ENCODE results near the gene ALPK1. TPM values are rescaled to one million over a fixed set of nuclear protein-coding genes. Genes with fewer than 3 reads are reported as not detected.

Gene ALPK1
- total RNA-seq, 1 experiment from 2014 or later: 21.3 TPM

DNA sequence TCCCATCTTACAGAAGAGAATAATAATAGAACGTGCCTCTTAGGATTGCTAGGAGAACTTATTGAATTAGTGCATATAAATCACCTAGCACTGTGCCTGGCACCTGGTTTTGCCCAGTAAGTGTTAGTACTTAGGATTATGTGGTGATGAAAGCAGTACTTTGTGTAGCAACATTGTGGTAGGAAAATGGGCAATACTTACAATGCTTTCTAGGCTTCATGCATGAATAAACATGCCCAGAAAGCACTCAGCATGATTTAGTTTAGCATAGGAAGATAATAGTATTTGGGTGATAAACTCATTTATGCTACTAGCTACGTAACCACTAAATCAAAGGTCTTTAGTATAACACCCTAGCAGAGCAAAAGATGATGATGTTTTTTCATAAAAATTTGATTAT lies 113.2 kb downstream of the ALPK1 start:
- DNase-seq (ENCODE audit: low read depth, low spot score) (no peak), ATAC-seq (no peak)
- TF ChIP-seq ELF1 (IDR thresholded peaks at IDR 0.05; ENCODE audit: borderline replicate concordance, low read depth) (no peak), SIN3A (IDR thresholded peaks at IDR 0.05; ENCODE audit: low read depth) (no peak), ZFX (IDR thresholded peaks at IDR 0.05) (no peak), TCF7L2 (IDR thresholded peaks at IDR 0.05; ENCODE audit: borderline replicate concordance, extremely low read depth, insufficient read depth, insufficient read length) (no peak), CEBPB (IDR thresholded peaks at IDR 0.05; ENCODE audit: low read depth) (no peak), FOSL1 (IDR thresholded peaks at IDR 0.05; ENCODE audit: low read depth) (no peak), RAD21 (IDR thresholded peaks at IDR 0.05; ENCODE audit: low read depth) (no peak), POLR2AphosphoS5 (IDR thresholded peaks at IDR 0.05; ENCODE audit: low read depth, low read length) (no peak), EZH2phosphoT487 (IDR thresholded peaks at IDR 0.05; ENCODE audit: borderline replicate concordance) (no peak), SRF (IDR thresholded peaks at IDR 0.05; ENCODE audit: low read depth) (no peak), CBX3 (IDR thresholded peaks at IDR 0.05; ENCODE audit: low read depth) (no peak), YY1 (IDR thresholded peaks at IDR 0.05; ENCODE audit: extremely low read depth, insufficient replicate concordance, low read depth, low read length) (no peak), ZNF274 (IDR thresholded peaks at IDR 0.05; ENCODE audit: low read depth, low read length) (no peak)
- TF ChIP-seq, protein P1, sequence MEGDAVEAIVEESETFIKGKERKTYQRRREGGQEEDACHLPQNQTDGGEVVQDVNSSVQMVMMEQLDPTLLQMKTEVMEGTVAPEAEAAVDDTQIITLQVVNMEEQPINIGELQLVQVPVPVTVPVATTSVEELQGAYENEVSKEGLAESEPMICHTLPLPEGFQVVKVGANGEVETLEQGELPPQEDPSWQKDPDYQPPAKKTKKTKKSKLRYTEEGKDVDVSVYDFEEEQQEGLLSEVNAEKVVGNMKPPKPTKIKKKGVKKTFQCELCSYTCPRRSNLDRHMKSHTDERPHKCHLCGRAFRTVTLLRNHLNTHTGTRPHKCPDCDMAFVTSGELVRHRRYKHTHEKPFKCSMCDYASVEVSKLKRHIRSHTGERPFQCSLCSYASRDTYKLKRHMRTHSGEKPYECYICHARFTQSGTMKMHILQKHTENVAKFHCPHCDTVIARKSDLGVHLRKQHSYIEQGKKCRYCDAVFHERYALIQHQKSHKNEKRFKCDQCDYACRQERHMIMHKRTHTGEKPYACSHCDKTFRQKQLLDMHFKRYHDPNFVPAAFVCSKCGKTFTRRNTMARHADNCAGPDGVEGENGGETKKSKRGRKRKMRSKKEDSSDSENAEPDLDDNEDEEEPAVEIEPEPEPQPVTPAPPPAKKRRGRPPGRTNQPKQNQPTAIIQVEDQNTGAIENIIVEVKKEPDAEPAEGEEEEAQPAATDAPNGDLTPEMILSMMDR (IDR thresholded peaks at IDR 0.05 in 2 of 3, conservative IDR thresholded peaks at IDR 0.05 in 1 of 3; ENCODE audit: borderline replicate concordance in 1 of 3, insufficient read depth in 1 of 3, low read depth in 2 of 3, low read length in 2 of 3): no peak
- TF ChIP-seq, protein P2, sequence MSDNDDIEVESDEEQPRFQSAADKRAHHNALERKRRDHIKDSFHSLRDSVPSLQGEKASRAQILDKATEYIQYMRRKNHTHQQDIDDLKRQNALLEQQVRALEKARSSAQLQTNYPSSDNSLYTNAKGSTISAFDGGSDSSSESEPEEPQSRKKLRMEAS (IDR thresholded peaks at IDR 0.05): no peak
- TF ChIP-seq, protein P3, sequence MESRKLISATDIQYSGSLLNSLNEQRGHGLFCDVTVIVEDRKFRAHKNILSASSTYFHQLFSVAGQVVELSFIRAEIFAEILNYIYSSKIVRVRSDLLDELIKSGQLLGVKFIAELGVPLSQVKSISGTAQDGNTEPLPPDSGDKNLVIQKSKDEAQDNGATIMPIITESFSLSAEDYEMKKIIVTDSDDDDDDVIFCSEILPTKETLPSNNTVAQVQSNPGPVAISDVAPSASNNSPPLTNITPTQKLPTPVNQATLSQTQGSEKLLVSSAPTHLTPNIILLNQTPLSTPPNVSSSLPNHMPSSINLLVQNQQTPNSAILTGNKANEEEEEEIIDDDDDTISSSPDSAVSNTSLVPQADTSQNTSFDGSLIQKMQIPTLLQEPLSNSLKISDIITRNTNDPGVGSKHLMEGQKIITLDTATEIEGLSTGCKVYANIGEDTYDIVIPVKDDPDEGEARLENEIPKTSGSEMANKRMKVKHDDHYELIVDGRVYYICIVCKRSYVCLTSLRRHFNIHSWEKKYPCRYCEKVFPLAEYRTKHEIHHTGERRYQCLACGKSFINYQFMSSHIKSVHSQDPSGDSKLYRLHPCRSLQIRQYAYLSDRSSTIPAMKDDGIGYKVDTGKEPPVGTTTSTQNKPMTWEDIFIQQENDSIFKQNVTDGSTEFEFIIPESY (IDR thresholded peaks at IDR 0.05; ENCODE audit: extremely low read depth, insufficient replicate concordance, low read length): no peak
- Histone ChIP-seq H3K9me3 (ENCODE audit: control insufficient read depth in 1 of 2, insufficient read depth in 1 of 2, low read depth in 1 of 2, low read length in 2 of 2) (no peaks in the 10 kb centered on the region), H3K79me2 (ENCODE audit: insufficient read depth, low read length) (no peaks in the 10 kb centered on the region), H3K36me3 (ENCODE audit: control insufficient read depth in 1 of 2, insufficient read depth in 2 of 2, low read length in 2 of 2) (no peaks in the 10 kb centered on the region), H3K4me2 (ENCODE audit: low read length) (no peak overlapping the region), H3K27me3 (ENCODE audit: insufficient read depth, low read length) (no peaks in the 10 kb centered on the region), H3K9me2 (ENCODE audit: insufficient read depth) (no peaks in the 10 kb centered on the region), H3K27ac (ENCODE audit: low read depth, low read length) (no peak overlapping the region), H3K4me3 (replicated peaks in 1 of 2; ENCODE audit: low read depth in 1 of 2, low read length in 2 of 2) (no peak overlapping the region), H4K20me1 (ENCODE audit: insufficient read depth) (no peaks in the 10 kb centered on the region), H3K9ac (ENCODE audit: low read length) (no peak overlapping the region), H3K4me1 (ENCODE audit: control insufficient read depth in 1 of 2, insufficient read depth in 2 of 2, low read length in 2 of 2) (no peaks in the 10 kb centered on the region), H2AFZ (ENCODE audit: low read depth, low read length, poor library complexity, severe bottlenecking) (no peak overlapping the region)
- intact Hi-C loops (cut with micrococcal nuclease): no loop called here
- RAD21 ChIA-PET (ENCODE audit: low non-redundant PET in 1 of 2, low total read pairs in 2 of 2, uncharacterized antibody in 2 of 2, unreplicated experiment in 2 of 2): no interaction called here
- CTCF ChIA-PET: no interaction called here
- no TSS peak for BruUV-seq (replicated peaks)
- POLR2A ChIA-PET: no interaction called here
